Tibial nerve (tissue), 4 donors: ENCODE data around the gene ACY1.

ENCODE experiments used
- CTCF ChIP-seq, 5 experiments: fragments of 200-600 bp in 3 of 5; fragments of 450-650 bp in 2 of 5; sonication (generic) in 3 of 5; IDR thresholded peaks; one replicate each; pipeline ENCODE4 v1.5.1; 2016 to 2019; ENCODE audit warnings: antibody characterized with exemption in 5 of 5, mild to moderate bottlenecking in 3 of 5, moderate library complexity in 2 of 5
- EP300 ChIP-seq, 2 donors: sonication (generic); formaldehyde crosslinking; IDR thresholded peaks; one replicate each; pipeline ENCODE4 v1.6.1; 2017; ENCODE audit warnings: antibody characterized with exemption in 2 of 2, mild to moderate bottlenecking in 1 of 2

- TF ChIP-seq CTCF (IDR thresholded peaks at IDR 0.05) (no peak), EP300 (IDR thresholded peaks at IDR 0.05) (no peak)
These were observed 49.5 kb downstream of the ACY1 start for GRCh38 chr3:52032702-52033408.
